22Rv1 (cell line): Measurements from ENCODE around the gene FMN1.

Experiments
- ZFX ChIP-seq: fragments of 450-650 bp; IDR thresholded peaks from 2 replicates; pipeline ENCODE4 v1.6.1; 2017; ENCODE audit warnings: antibody characterized with exemption, borderline replicate concordance
- TF ChIP-seq, protein P1 (sequence below): fragments of 450-650 bp; IDR thresholded peaks from 2 replicates; pipeline ENCODE4 v1.5.1; 2017; ENCODE audit warnings: mild to moderate bottlenecking

- TF ChIP-seq, protein P1, sequence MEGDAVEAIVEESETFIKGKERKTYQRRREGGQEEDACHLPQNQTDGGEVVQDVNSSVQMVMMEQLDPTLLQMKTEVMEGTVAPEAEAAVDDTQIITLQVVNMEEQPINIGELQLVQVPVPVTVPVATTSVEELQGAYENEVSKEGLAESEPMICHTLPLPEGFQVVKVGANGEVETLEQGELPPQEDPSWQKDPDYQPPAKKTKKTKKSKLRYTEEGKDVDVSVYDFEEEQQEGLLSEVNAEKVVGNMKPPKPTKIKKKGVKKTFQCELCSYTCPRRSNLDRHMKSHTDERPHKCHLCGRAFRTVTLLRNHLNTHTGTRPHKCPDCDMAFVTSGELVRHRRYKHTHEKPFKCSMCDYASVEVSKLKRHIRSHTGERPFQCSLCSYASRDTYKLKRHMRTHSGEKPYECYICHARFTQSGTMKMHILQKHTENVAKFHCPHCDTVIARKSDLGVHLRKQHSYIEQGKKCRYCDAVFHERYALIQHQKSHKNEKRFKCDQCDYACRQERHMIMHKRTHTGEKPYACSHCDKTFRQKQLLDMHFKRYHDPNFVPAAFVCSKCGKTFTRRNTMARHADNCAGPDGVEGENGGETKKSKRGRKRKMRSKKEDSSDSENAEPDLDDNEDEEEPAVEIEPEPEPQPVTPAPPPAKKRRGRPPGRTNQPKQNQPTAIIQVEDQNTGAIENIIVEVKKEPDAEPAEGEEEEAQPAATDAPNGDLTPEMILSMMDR, result no peak
- no peak for TF ChIP-seq ZFX
Observed at GRCh38 chr15:32737304-32737703, 457.2 kb downstream of the FMN1 start.
